IPS-NIHi7 (cell line): ENCODE data around the gene RETNLB.

Experiments used
- DNase-seq: peaks from one replicate; pipeline ENCODE4 v3.0.0; 2012; ENCODE audit warnings: mixed read lengths; ENCODE audit errors: extremely low spot score

Gene RETNLB

DNA sequence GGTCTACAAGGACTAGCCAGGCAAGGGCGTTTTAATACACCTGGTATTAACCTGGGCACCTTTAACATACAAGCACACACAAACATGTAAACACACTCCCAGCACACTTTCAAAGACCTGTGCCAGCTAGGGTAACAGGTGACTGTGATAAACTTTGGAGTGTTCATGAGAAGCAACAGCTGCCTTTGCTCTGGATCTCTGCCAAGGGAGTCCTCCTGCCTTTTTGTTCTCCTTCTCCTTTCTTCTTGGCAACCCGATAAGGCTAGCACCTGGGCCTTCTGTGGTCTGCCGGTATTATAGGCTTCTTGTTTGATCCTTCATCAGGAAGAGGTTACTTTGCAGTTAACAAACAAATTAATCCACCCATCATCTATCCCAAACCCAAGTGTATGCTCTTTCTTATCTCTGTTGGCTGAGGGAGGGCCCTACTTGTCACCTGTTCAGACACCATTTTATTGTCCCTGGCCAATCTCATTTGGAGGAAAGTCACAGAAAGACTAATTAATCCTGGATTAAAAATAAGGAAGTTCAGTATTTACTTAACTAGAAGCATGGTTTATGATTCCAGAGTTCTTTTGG is at the start of gene RETNLB:
TSS of gene RETNLB (minus strand) at position 7 of the 579 bp plus-strand sequence. CDS start 225 bp downstream, outside the sequence.
- DNase-seq, result no peak

DNA sequence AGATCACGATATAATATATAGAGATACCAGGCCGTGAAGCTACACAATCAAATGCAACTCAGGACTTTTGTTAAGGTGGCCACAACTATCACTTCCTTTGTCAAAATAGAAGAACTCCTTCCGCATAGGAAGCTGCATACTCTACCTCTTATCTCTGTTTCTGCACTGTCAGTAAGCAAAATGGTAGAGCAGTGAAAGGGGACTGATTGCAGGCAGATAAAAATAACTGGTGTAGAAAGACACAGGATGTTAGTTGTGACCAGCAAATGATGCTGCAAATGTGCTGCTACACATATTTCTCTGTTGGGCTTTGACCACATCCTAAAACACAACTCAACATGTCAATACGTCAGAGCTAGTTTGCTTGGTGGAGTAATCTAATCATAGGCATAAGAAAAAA is 49.1 kb upstream of the RETNLB start:
- no peak for DNase-seq

DNA sequence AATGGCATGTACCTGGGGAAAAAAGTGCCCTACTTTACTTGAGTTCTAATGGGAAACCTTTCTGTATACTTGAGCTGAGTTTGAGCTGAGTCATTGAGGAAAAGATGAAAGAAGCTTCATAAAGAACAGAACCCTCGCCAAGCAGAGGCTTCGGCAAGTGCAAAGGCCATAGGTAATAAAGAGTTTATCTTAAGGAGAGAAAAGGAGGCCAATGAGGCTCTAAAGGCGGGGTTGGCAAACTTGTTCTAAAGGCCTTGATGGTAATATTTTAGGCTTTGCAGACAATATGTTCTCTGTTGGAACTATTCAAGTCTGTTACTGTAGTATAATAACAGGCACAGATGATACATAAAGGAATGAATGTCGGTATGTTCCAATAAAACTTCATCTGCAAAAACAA is 47.8 kb upstream of the RETNLB start:
- DNase-seq, result no peak

GRCh38 chr3:108804437-108804836 is 47.2 kb upstream of the RETNLB start:
- no peak for DNase-seq

DNA sequence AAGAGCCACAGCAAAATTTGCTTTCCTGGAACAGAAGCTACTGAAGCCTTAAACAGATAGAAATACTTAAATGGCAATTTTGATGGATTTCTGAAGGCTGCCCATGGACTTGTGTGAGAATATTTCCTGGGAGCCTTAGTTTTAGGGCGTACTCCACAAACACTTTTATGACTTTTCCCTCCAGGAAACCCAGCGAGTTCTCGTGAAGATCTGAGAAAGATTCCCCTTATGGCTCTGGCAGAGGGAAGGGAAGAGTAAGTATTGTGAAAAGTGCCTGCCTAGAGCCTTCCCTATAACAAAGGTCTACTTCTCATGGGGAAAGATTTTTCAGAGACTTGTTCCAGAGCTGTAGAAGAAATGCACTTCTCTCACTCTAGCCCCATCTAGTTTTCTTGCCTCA is 34.3 kb upstream of the RETNLB start:
- DNase-seq, result no peak

GRCh38 chr3:108780235-108780634 is 23.0 kb upstream of the RETNLB start:
- DNase-seq, result no peak

DNA sequence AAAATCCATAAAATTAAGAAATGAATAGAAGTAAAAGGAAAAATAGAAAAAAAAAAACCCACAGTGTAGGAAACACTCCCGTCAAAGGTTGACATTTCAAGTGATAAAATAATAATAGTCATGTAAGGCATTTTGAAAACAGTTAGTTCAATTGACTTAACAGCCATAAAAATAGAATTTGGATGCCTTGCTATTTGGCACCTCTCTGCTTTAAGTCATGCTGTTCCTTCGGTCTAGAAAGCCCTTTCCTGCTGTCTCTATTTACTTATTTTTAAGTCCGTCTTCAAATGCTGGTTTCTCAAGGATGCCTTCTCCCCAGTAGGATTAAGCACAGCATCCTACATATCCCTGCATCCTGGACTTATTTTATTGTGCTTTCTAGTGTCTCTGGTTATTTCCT is 22.3 kb upstream of the RETNLB start:
- DNase-seq, result no peak

- no peak for DNase-seq
These were observed 18.4 kb upstream of the RETNLB start for GRCh38 chr3:108775649-108776048.

- DNase-seq, result no peak
These were observed 10.0 kb upstream of the RETNLB start for GRCh38 chr3:108767253-108767652.

GRCh38 chr3:108755686-108756085 is 1.5 kb downstream of the RETNLB start:
- DNase-seq, result no peak

- DNase-seq, result no peak
These were observed 12.4 kb downstream of the RETNLB start for GRCh38 chr3:108744762-108745161.

GRCh38 chr3:108742929-108743328 is 14.3 kb downstream of the RETNLB start:
- DNase-seq, result no peak

DNA sequence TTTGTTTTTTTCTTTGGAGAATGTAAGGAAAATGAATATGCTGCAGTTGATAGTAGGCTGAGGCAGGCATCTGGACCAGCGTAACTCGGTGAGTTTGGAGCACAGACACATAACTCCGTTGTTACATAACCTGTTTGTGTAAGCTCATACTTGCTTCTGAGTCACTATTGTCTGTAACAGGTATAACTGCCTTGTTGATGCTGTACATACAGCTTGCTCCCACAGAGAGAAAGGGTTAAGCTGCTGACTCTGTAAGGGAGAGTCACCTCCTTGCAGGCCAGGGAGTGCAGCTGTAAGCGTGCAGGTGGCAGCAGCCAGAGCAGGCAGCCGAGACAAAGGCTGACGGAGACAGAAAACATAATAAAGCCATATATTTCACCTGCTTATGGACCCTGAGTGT is 20.4 kb downstream of the RETNLB start:
- no peak for DNase-seq

DNA sequence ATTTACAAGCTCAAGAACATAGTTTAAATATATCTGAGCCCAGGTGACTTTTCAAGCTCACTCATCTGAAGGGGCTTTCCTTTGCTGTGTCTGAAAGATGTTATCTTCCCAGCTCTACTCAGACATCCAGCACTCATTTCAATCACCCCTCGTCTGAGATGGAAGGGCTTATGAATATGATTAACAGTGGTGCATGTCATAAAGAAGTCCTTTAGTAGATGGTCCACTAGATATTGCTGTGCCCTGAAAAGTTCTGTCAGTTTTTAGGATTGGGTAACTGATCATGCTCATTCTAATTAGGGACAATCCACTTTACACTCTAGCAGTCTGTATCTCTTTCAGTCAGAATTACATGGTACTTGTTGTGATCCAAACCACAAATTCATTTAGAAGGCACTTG is 28.3 kb downstream of the RETNLB start:
- DNase-seq, result no peak

- no peak for DNase-seq
These were observed 29.1 kb downstream of the RETNLB start for GRCh38 chr3:108728105-108728504.

- DNase-seq, result no peak
These were observed 33.1 kb downstream of the RETNLB start for GRCh38 chr3:108724101-108724500.

GRCh38 chr3:108722724-108723123 is 34.5 kb downstream of the RETNLB start:
- DNase-seq, result no peak

DNA sequence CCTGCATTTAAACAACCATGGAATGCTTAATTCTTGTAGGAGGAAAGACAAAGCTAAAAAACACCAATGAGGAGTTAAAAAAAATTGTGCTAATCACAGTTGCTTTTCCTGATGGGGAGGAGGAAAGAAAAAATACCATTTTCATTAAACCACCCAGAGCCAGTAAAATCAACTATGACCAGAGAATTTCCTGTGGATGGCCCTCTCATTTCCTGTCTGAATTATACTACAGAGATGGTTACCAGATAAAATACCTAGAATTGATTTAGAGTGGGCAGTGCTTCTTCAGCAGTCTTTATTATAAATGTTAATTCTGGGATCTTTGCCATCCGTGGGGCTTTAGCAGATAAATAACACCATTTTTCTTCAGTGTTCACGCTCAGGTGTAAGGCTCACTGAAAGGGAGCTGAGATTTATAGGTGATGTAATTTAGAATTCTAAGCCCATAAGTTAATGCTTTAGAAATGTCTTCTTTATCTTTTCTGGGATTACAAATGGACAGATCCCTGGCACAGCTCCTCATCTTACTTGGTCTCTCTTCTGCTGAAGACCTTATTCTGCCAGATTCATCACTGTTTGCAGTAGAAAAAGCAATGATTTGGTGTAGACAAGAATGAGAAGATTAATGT is 37.9 kb downstream of the RETNLB start:
- no peak for DNase-seq

DNA sequence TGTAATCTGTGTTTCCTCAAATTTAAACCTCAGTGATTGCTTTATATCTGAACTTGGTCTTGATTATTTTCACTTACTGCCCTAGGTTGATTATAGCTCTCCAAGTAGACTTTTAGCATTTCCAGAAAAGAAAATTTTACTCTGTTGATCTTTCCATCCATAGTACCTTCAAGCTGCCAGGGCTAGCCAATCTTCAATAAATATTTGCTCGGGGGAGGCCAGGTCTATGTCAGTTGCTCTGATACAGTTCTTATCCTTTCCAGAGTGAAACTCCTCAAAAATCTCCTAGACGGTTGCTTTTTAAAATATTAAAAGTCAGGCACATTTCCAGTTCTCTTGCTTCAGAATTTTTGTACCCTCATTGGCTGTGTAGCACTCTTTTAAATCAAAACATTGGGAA is 38.8 kb downstream of the RETNLB start:
- DNase-seq, result no peak

DNA sequence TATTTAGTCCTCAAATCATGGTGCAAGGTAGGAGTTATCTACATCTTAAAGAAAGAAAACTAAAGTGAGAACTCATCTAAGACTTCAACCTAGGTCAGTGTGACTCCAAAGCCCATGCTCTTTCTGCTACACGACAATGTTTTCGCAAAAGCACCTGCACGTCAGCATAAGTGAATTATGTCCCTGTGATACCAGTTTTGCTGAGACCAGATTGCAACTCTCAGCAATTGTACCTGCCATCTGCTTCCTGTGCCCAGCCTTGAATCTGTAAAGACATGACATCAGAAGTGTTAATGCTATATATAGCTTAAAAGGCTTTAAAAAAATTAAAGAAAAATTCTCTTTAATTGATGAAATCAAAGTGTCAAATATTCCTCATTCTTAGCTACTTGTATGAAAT is 43.4 kb downstream of the RETNLB start:
- no peak for DNase-seq

DNA sequence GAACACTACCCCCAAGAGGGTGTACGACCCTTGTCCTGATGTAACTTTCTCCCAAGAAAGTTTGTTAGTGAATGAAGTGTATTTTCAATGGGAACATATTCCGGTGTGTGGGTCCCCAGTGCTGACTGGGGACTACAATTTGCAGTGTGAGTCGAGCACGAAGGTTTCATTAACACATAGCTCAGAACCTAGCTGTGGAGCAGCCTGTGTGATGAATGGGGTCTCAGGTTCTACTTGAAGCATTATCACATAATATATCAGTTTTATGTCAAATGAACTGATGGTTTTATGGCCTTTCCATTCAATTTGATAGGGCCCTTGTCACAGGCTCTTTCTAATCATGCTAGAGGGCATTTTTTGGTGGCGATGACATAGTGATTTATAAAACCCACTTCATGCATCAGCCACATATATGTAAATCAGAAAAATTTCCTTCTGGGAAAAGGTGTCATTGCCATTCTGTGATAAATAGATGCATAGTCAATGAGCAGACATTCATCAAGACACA is 44.1 kb downstream of the RETNLB start:
- no peak for DNase-seq
